ENCODE results near the gene CD163L1. TPM values are rescaled to one million over a fixed set of nuclear protein-coding genes. Genes with fewer than 3 reads are reported as not detected.
A peak's percentile ranks its signal among the peaks of the same experiment; 100 is the strongest.

Gene CD163L1
- total and polyA plus RNA-seq, 9 of the 15 experiments (the other 6 are each of a cell fraction or from before 2014, with no cell fraction given), result 0.54 to 9.2 (median 2.0) TPM

GRCh38 chr12:7373226-7373625 lies 70.7 kb downstream of the CD163L1 start (continued):
- TF ChIP-seq ZNF277 (CRISPR knock-in tag; IDR thresholded peaks at IDR 0.05; ENCODE audit: borderline replicate concordance), result no peak

DNA sequence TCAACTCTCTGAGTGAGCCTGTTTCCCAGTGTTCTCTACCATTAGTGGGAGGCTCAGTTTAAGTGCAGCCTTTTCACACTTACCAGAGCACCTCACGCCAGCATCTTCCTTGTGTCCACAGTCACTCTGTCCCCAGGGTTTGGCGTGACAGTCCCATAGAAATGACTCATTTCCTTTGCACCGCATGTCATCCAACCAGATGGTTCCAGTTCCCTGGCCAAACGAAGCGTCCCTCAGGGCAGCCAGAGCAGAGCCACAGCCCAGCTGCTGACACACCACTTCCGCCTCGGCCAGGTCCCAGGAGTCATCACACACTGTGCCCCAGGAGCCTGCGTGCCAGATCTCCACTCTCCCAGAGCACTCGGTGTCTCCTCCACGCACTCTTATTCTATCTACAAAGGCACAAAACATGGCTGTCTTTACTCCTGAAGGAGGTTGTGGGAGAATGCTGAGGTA lies 74.7 kb downstream of the CD163L1 start:
- H3K9ac ChIP-seq (ENCODE audit: insufficient read depth in 1 of 2, low read depth in 2 of 2, low read length in 2 of 2), result no peak overlapping the region
- FAIRE-seq, result no peak
- TF ChIP-seq ATF1 (CRISPR knock-in tag; IDR thresholded peaks at IDR 0.05) (peak; percentile 56; the same call in 1 of the 2 replicates), ATF1 (tag; IDR thresholded peaks at IDR 0.05) (peak; percentile 71), JUND (IDR thresholded peaks at IDR 0.05; ENCODE audit: borderline replicate concordance, low read depth, low read length) (peak; percentile 47; the same call in 1 of the 2 replicates), JUND (tag; IDR thresholded peaks at IDR 0.05; ENCODE audit: borderline replicate concordance, low read depth, low read length) (0 out of 3 replicates have a peak, but pooled peaks have one; percentile 32), MYC (IDR thresholded peaks at IDR 0.05; ENCODE audit: low read depth, low read length) (peak; percentile 51; the same call in 1 of the 2 replicates), MYC (CRISPR knock-in tag; IDR thresholded peaks at IDR 0.05; ENCODE audit: borderline replicate concordance, low read depth) (no peak), L3MBTL2 (IDR thresholded peaks at IDR 0.05) (peak; percentile 74), ATF7 (IDR thresholded peaks at IDR 0.05) (peak; percentile 23; the same call in 1 of the 2 replicates), NFXL1 (CRISPR knock-in tag; IDR thresholded peaks at IDR 0.05) (no peak), ELF4 (CRISPR knock-in tag; IDR thresholded peaks at IDR 0.05) (no peak)
- TF ChIP-seq, protein P1, sequence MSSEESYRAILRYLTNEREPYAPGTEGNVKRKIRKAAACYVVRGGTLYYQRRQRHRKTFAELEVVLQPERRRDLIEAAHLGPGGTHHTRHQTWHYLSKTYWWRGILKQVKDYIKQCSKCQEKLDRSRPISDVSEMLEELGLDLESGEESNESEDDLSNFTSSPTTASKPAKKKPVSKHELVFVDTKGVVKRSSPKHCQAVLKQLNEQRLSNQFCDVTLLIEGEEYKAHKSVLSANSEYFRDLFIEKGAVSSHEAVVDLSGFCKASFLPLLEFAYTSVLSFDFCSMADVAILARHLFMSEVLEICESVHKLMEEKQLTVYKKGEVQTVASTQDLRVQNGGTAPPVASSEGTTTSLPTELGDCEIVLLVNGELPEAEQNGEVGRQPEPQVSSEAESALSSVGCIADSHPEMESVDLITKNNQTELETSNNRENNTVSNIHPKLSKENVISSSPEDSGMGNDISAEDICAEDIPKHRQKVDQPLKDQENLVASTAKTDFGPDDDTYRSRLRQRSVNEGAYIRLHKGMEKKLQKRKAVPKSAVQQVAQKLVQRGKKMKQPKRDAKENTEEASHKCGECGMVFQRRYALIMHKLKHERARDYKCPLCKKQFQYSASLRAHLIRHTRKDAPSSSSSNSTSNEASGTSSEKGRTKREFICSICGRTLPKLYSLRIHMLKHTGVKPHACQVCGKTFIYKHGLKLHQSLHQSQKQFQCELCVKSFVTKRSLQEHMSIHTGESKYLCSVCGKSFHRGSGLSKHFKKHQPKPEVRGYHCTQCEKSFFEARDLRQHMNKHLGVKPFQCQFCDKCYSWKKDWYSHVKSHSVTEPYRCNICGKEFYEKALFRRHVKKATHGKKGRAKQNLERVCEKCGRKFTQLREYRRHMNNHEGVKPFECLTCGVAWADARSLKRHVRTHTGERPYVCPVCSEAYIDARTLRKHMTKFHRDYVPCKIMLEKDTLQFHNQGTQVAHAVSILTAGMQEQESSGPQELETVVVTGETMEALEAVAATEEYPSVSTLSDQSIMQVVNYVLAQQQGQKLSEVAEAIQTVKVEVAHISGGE (CRISPR knock-in tag; IDR thresholded peaks at IDR 0.05), result peak in 1 of 3 experiments; percentile 40; a peak in 1 of 6 replicates

More for the DNA sequence above, 74.7 kb downstream of the CD163L1 start:
- Histone ChIP-seq H3K27ac (ENCODE audit: extremely low read depth, low read depth, low read length) (no peak overlapping the region), H3K36me3 (ENCODE audit: control insufficient read depth, insufficient read depth, low read length) (no peaks in the 10 kb centered on the region), H4K20me1 (replicated peaks; ENCODE audit: control insufficient read depth, insufficient read depth, low read length) (no peaks in the 10 kb centered on the region), H3K9me1 (ENCODE audit: control insufficient read depth, insufficient read depth, low read length) (no peaks in the 10 kb centered on the region), H3K4me1 (replicated peaks in 1 of 2; ENCODE audit: control insufficient read depth in 2 of 2, insufficient read depth in 2 of 2, low read length in 2 of 2) (peaks cover 0 to 5% of the 10 kb centered on the region in 2 experiments; a peak in 4 of 5 replicates), H2AFZ (ENCODE audit: low read depth, low read length) (peak overlapping the region; percentile 79), H3K27me3 (ENCODE audit: control insufficient read depth in 2 of 2, insufficient read depth in 2 of 2, low read length in 2 of 2) (no peaks in the 10 kb centered on the region; a peak in 1 of 5 replicates), H3K4me2 (ENCODE audit: insufficient read depth, low read length) (peak overlapping the region; percentile 47), H3K79me2 (ENCODE audit: control insufficient read depth, insufficient read depth, low read length) (no peaks in the 10 kb centered on the region), H3K9me3 (replicated peaks; ENCODE audit: control insufficient read depth, insufficient read depth, low read depth, low read length) (no peaks in the 10 kb centered on the region), H3K4me3 (no peak overlapping the region)
- peak in 1 of 4 experiments; percentile 33 for DNase-seq (ENCODE audit: extremely low read depth in 1 of 4, low spot score in 3 of 4)
- in situ Hi-C loops (cut with MboI), result no loop called here
- ATAC-seq, result peak; percentile 63
- intact Hi-C loops (cut with micrococcal nuclease), result no loop called here
- POLR2A ChIA-PET, result no interaction called here
- no TSS peak for BruUV-seq (replicated peaks)
- 32% methylated on average over 10 of the region's 10 CpGs for WGBS (ENCODE audit: insufficient coverage, low coverage, missing lambda C conversion rate)
- CTCF ChIA-PET (ENCODE audit: low intra/inter-chr PET ratio), result no interaction called here

Data from K562 (cell line).